ENCODE results near the gene SAXO1. TPM values are rescaled to one million over a fixed set of nuclear protein-coding genes. Genes with fewer than 3 reads are reported as not detected.

SAXO1 gene
- total RNA-seq, 1 experiment from 2014 or later = not detected

- CTCF ChIA-PET = no interaction called here
- peaks cover 23% of the 10 kb centered on the region for H3K27me3 Mint-ChIP-seq (ENCODE audit: unreplicated experiment)
- no TSS peak for BruUV-seq (replicated peaks)
These were observed 140.9 kb downstream of the SAXO1 start for GRCh38 chr9:18891946-18892670.

GRCh38 chr9:18890372-18890771, 142.6 kb downstream of the SAXO1 start:
- CTCF ChIA-PET = no interaction called here
- no peak overlapping the region for H3K27ac Mint-ChIP-seq (ENCODE audit: unreplicated experiment)
- peaks cover 24% of the 10 kb centered on the region for H3K27me3 Mint-ChIP-seq (ENCODE audit: unreplicated experiment)
- no peak overlapping the region for H3K4me3 Mint-ChIP-seq (ENCODE audit: low read depth, unreplicated experiment)
- no peaks in the 10 kb centered on the region for H3K4me1 Mint-ChIP-seq (ENCODE audit: low read depth, unreplicated experiment)
- no peak for DNase-seq
- no peaks in the 10 kb centered on the region for H3K36me3 Mint-ChIP-seq (ENCODE audit: insufficient read depth, unreplicated experiment)
- BruUV-seq (replicated peaks) = no TSS peak
- no peak for TF ChIP-seq CTCF (IDR thresholded peaks at IDR 0.05; ENCODE audit: unreplicated experiment)
- intact Hi-C loops (cut with micrococcal nuclease; ENCODE audit: unreplicated experiment) = no loop called here
- H3K9me3 Mint-ChIP-seq (ENCODE audit: low read depth, unreplicated experiment) = peaks cover 2% of the 10 kb centered on the region

More at GRCh38 chr9:18891946-18892670, 140.9 kb downstream of the SAXO1 start:
- no peak for TF ChIP-seq CTCF (IDR thresholded peaks at IDR 0.05; ENCODE audit: unreplicated experiment)
- no peak overlapping the region for H3K4me3 Mint-ChIP-seq (ENCODE audit: low read depth, unreplicated experiment)
- H3K4me1 Mint-ChIP-seq (ENCODE audit: low read depth, unreplicated experiment) = no peaks in the 10 kb centered on the region
- DNase-seq = no peak
- intact Hi-C loops (cut with micrococcal nuclease; ENCODE audit: unreplicated experiment) = no loop called here
- no peak overlapping the region for H3K27ac Mint-ChIP-seq (ENCODE audit: unreplicated experiment)
- no peaks in the 10 kb centered on the region for H3K36me3 Mint-ChIP-seq (ENCODE audit: insufficient read depth, unreplicated experiment)
- H3K9me3 Mint-ChIP-seq (ENCODE audit: low read depth, unreplicated experiment) = peaks cover 2% of the 10 kb centered on the region

- intact Hi-C loops (cut with micrococcal nuclease; ENCODE audit: unreplicated experiment) = no loop called here
- CTCF ChIA-PET = interaction anchor here (0.5 kb wide), 1 partner anchor 840 kb away, joined by 5 read pairs; no protein-coding TSS in a partner anchor
- no peaks in the 10 kb centered on the region for H3K36me3 Mint-ChIP-seq (ENCODE audit: insufficient read depth, unreplicated experiment)
These were observed 143.5 kb downstream of the SAXO1 start for GRCh38 chr9:18889550-18889949.

GRCh38 chr9:18888290-18888689, 144.7 kb downstream of the SAXO1 start:
- DNase-seq = no peak
- Mint-ChIP-seq H3K36me3 (ENCODE audit: insufficient read depth, unreplicated experiment) (no peaks in the 10 kb centered on the region), H3K27ac (ENCODE audit: unreplicated experiment) (no peak overlapping the region), H3K4me3 (ENCODE audit: low read depth, unreplicated experiment) (no peak overlapping the region), H3K4me1 (ENCODE audit: low read depth, unreplicated experiment) (no peaks in the 10 kb centered on the region), H3K27me3 (ENCODE audit: unreplicated experiment) (peaks cover 23% of the 10 kb centered on the region), H3K9me3 (ENCODE audit: low read depth, unreplicated experiment) (no peaks in the 10 kb centered on the region)
- BruUV-seq (replicated peaks) = no TSS peak
- CTCF ChIA-PET = no interaction called here
- intact Hi-C loops (cut with micrococcal nuclease; ENCODE audit: unreplicated experiment) = no loop called here
- TF ChIP-seq CTCF (IDR thresholded peaks at IDR 0.05; ENCODE audit: unreplicated experiment) = no peak

More at GRCh38 chr9:18889550-18889949, 143.5 kb downstream of the SAXO1 start:
- H3K27ac Mint-ChIP-seq (ENCODE audit: unreplicated experiment) = no peak overlapping the region
- BruUV-seq (replicated peaks) = no TSS peak
- H3K9me3 Mint-ChIP-seq (ENCODE audit: low read depth, unreplicated experiment) = peaks cover under 1% of the 10 kb centered on the region
- no peaks in the 10 kb centered on the region for H3K4me1 Mint-ChIP-seq (ENCODE audit: low read depth, unreplicated experiment)
- H3K4me3 Mint-ChIP-seq (ENCODE audit: low read depth, unreplicated experiment) = no peak overlapping the region
- no peak for TF ChIP-seq CTCF (IDR thresholded peaks at IDR 0.05; ENCODE audit: unreplicated experiment)
- peaks cover 25% of the 10 kb centered on the region for H3K27me3 Mint-ChIP-seq (ENCODE audit: unreplicated experiment)
- DNase-seq = no peak

All from Calu3 (cell line).